ENCODE measurements around the gene LANCL3.

DNA sequence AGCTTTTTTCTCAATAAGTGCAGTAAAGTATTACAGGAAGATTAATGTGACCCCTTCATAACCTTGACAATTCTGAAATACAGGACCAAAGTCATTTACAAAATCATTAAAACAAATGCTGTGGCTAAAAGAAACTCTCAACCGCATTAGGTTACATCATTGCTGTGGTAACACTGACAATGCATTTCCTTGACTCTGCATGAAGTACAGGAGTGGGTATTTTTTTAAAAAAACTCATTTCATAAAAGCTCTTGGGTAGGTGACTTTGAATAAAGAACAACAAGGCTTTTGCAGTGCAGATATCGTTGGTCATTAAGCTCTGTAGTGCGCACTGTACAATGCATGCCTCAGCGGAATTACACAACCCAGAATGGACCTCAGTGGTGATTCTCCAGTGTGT, 90.7 kb downstream of the LANCL3 start:
- TF ChIP-seq POLR2A (IDR thresholded peaks at IDR 0.05) (no peak), CTCF (IDR thresholded peaks at IDR 0.05) (no peak)

Data from heart left ventricle (tissue), 13 donors.